Endothelial cell (in vitro differentiated cells): Measurements from ENCODE around the gene ANO9. TPM values are rescaled to one million over a fixed set of nuclear protein-coding genes. Genes with fewer than 3 reads are reported as not detected.
A peak's percentile ranks its signal among the peaks of the same experiment; 100 is the strongest.

Source experiments
- DNase-seq: peaks from one replicate; pipeline ENCODE4 v3.0.0; 2021; ENCODE audit warnings: low spot score
- H3K27ac Mint-ChIP-seq: one replicate; pipeline ENCODE4 v1.8.0; 2021; ENCODE audit warnings: mixed read lengths, inconsistent platforms; ENCODE audit not compliant: unreplicated experiment
- H3K27me3 Mint-ChIP-seq: one replicate; pipeline ENCODE4 v1.8.0; 2021; ENCODE audit warnings: mild to moderate bottlenecking, moderate library complexity, mixed read lengths, inconsistent platforms; ENCODE audit not compliant: unreplicated experiment
- H3K36me3 Mint-ChIP-seq: one replicate; pipeline ENCODE4 v1.8.0; 2021; ENCODE audit warnings: mild to moderate bottlenecking, low read depth, mixed read lengths, inconsistent platforms; ENCODE audit not compliant: unreplicated experiment
- H3K4me1 Mint-ChIP-seq: one replicate; pipeline ENCODE4 v1.8.0; 2021; ENCODE audit warnings: mild to moderate bottlenecking, mixed read lengths, inconsistent platforms; ENCODE audit not compliant: unreplicated experiment
- H3K4me3 Mint-ChIP-seq: one replicate; pipeline ENCODE4 v1.8.0; 2021; ENCODE audit warnings: mild to moderate bottlenecking, mixed read lengths, inconsistent platforms; ENCODE audit not compliant: unreplicated experiment
- H3K9me3 Mint-ChIP-seq: one replicate; pipeline ENCODE4 v1.8.0; 2021; ENCODE audit warnings: mixed read lengths, inconsistent platforms; ENCODE audit not compliant: unreplicated experiment
- total RNA-seq: library from RNA; stranded (reverse); fragmentation: NEBNext Ultra II Directional; extraction: Animal tissue kit (Norgen Biotek cat#: 25700); gene quantifications from one replicate; pipeline ENCODE4 v1.2.1, GENCODE V29; 2021; ENCODE audit not compliant: unreplicated experiment
- TF ChIP-seq, protein P1 (sequence below): fragments of 200-600 bp; sonication (generic); IDR thresholded peaks from one replicate; pipeline ENCODE4 v1.5.0; 2021; ENCODE audit warnings: antibody characterized with exemption; ENCODE audit not compliant: unreplicated experiment

The ANO9 gene
- total RNA-seq, 1 donor from 2014 or later = 0.41 TPM

DNA sequence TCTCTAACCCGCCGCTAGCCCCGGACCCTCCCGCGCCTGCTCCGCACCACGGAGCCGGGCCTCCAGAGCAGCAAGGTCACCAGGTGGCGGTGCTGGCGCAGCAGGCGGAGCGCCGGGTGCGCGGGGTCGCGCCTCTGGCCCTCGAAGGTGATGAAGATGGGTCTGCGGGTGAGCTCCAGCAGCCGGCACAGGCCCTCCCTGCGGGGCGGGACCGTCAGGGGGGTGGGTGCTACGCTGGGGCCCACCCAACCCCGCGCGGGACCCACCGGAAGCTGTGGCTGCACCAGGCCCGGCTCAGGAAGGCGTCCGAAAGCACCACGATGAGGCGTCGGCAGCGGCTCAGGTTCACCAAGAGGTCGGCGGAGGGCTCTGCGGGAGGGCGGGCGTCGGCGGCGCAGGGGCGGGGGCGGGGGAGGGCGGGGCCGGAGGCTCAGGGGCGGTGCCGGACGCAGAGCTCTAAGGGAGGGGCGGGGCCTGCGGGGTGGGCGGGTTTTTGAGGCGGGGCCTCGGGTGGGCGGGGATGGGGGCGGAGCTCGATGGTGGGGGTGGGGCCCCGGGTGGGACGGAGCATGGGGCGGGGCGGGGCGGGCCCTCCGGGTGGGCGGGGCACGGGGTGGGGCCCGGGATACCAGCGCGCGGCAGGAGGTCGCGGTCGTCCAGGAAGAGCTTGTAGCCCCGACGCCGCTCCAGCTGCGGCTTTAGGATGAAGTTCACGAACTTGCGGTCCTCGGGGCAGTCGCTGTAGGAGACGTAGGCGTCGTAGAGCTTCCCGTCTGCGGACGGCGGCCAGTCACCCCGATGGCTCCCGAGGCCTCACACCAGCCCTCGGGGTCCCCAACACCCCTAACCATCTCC is 34.8 kb downstream of the ANO9 start:
- Mint-ChIP-seq H3K4me3 (no peak overlapping the region), H3K9me3 (no peaks in the 10 kb centered on the region)

GRCh38 chr11:405954-406795 is 35.6 kb downstream of the ANO9 start:
- Mint-ChIP-seq H3K27ac (no peak overlapping the region), H3K9me3 (no peaks in the 10 kb centered on the region), H3K27me3 (peaks cover 4% of the 10 kb centered on the region), H3K36me3 (no peaks in the 10 kb centered on the region), H3K4me3 (no peak overlapping the region), H3K4me1 (no peaks in the 10 kb centered on the region)
- TF ChIP-seq, protein P1, sequence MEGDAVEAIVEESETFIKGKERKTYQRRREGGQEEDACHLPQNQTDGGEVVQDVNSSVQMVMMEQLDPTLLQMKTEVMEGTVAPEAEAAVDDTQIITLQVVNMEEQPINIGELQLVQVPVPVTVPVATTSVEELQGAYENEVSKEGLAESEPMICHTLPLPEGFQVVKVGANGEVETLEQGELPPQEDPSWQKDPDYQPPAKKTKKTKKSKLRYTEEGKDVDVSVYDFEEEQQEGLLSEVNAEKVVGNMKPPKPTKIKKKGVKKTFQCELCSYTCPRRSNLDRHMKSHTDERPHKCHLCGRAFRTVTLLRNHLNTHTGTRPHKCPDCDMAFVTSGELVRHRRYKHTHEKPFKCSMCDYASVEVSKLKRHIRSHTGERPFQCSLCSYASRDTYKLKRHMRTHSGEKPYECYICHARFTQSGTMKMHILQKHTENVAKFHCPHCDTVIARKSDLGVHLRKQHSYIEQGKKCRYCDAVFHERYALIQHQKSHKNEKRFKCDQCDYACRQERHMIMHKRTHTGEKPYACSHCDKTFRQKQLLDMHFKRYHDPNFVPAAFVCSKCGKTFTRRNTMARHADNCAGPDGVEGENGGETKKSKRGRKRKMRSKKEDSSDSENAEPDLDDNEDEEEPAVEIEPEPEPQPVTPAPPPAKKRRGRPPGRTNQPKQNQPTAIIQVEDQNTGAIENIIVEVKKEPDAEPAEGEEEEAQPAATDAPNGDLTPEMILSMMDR = no peak
- DNase-seq = no peak

More for the DNA sequence above, 34.8 kb downstream of the ANO9 start:
- Mint-ChIP-seq H3K4me1 (no peaks in the 10 kb centered on the region), H3K27me3 (peaks cover 4% of the 10 kb centered on the region), H3K27ac (no peak overlapping the region), H3K36me3 (no peaks in the 10 kb centered on the region)
- TF ChIP-seq, protein P1 = no peak
- peak; percentile 53 for DNase-seq

DNA sequence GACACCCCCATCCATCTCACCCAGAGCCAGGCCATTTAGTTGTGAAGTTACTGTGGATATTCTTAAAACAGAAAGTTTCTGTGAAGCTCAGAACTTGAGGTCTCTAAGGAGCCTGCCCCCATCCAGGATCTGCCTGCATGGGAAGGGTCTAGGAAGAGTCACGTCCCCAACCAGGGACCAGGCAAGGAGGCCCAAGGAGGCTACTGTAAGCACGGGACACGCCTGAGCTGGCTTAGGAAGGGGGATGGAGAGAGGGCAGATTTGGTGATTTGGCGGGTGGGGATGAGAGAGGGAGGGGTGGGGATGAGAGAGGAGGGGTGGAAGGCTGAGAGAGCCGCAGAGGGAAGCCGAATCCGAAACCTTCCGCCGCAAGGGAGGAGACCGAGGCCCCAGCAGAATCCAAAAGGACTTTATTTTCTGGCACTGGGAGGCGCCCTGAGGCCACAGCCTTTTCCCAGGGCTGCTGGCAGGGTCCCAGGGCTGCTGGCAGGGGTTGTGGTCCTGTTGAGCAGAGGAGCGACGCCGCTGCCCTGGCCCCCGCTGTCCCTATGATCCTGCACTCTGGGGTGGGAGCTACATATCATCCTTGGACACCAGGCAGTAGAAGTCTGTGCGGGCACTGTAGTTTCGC is 36.4 kb downstream of the ANO9 start:
- peaks cover 4% of the 10 kb centered on the region for H3K27me3 Mint-ChIP-seq
- H3K9me3 Mint-ChIP-seq = no peaks in the 10 kb centered on the region
- TF ChIP-seq, protein P1 = no peak
- H3K4me1 Mint-ChIP-seq = no peaks in the 10 kb centered on the region
- H3K4me3 Mint-ChIP-seq = no peak overlapping the region
- no peak overlapping the region for H3K27ac Mint-ChIP-seq
- no peaks in the 10 kb centered on the region for H3K36me3 Mint-ChIP-seq
- DNase-seq = no peak

DNA sequence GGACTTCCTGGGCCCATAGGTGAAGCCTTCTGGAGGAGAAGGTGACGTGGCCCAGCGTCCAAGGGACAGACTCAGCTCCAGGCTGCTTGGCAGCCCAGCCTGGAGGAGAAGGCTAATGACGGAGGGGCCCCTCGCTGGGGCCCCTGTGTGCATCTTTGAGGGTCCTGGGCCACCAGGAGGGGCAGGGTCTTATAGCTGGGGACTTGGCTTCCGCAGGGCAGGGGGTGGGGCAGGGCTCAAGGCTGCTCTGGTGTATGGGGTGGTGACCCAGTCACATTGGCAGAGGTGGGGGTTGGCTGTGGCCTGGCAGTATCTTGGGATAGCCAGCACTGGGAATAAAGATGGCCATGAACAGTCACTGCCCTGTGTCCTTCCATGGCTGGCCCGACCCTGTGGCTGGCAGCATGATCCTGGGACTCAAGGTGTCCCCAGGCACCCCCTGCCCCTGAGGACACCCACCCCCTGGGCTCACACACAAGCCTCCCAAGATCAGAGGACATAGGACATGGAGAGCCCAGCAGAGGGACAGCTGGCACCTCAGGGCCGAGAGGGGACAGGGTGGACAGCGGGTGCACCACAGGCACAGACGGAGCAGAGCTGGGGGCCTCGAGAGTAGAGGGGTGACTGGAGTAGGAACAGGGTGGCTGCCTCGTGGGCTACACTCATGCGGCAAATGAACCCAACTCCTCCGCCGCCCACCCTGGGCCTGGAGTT is 37.1 kb downstream of the ANO9 start:
- no peak overlapping the region for H3K27ac Mint-ChIP-seq
- H3K9me3 Mint-ChIP-seq = no peaks in the 10 kb centered on the region
- no peaks in the 10 kb centered on the region for H3K4me1 Mint-ChIP-seq

More for the DNA sequence above, 37.1 kb downstream of the ANO9 start:
- Mint-ChIP-seq H3K4me3 (no peak overlapping the region), H3K27me3 (peaks cover 4% of the 10 kb centered on the region), H3K36me3 (no peaks in the 10 kb centered on the region)
- TF ChIP-seq, protein P1 = no peak
- no peak for DNase-seq
